SW480 (cell line): Measurements from ENCODE around the gene RBBP8NL.
"Not testable (repeated sequence)": the region's sequence is repeated elsewhere in the genome, so short reads cannot be mapped to it uniquely, and the experiment has no call there.

Experiments used
- DNase-seq: peaks from one replicate; pipeline ENCODE4 v3.0.0-alpha.2; 2016; ENCODE audit warnings: low spot score

RBBP8NL gene

DNA sequence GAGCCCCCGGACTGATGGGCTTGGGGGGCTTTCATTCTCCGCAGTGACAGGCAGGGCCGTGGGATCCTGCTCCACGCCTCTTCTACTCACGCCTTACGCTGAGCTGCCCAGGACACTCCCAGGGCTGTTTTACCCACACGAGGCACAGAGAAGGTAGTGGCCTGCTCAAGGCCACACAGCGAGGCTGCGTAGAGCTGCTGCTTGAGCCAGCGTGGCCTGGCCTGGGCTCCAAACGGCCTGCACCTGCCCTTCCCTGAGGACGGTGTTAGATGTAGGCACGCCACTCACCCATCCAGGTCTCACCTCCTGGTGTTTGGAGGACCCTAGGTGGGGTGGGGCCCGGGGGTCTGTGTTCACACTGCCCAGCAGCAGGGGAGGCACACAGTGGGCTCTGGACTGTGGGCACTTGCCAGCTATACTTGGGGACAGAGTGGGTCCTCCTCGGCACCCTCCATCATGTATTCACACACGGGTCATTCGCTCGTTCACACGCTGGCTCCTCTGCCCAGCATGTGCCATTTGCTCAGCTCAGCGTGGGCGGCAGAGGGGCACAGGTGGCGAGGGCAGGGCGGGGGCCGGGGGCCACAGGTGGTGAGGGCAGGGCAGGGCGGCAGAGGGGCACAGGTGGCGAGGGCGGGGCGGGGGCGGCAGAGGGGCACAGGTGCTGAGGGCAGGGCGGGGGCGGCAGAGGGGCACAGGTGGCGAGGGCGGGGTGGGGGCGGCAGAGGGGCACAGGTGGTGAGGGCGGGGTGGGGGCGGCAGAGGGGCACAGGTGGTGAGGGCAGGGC, 18.4 kb upstream of the RBBP8NL start:
- no peak for DNase-seq

DNA sequence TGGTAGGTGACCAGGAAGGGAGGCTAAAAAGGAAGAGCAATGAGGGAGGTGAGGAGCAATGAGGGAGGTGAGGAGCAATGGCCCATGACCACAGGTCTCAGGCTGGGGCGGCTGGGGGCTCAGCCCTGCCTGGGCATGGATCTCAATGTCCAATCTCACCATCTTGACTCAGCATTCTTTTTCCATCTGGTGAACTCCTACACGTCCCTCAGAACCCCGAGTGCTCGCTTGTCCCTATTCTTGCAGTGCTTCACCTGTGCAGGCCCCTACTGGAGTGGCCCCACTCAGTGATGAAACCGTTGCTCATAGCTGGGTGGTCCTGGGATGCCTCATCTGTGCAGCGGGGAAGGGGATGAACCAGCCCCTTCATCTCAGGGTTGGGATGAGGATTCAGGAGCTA, 16.9 kb upstream of the RBBP8NL start:
- no peak for DNase-seq

DNA sequence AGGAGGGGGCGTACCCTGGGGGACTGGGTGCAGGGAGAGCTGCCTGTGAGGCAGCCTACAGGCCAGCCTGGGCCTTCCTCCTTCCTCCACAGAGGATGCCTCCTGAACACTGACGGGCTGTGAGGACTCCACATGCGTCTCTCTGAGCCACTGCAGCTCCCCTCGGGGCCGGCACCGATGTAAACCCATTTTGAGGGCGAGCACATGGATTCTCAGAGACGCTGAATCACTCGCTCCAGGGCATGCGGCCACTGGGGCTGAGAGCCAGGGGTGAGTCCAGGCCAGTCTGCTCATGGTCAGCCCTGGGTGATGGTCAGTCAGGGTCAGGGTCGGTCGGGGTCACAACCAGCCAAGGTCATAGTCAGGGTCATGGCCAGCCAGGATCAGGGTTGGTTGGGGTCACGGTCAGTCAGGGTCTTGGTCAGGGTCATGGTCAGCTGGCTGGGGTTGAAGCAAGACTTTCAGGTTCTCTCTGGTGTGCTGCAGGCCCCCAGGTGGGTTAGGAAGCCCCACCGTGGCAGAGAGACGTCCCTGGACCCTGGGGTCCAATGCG, 14.7 kb upstream of the RBBP8NL start:
- DNase-seq: no peak

DNA sequence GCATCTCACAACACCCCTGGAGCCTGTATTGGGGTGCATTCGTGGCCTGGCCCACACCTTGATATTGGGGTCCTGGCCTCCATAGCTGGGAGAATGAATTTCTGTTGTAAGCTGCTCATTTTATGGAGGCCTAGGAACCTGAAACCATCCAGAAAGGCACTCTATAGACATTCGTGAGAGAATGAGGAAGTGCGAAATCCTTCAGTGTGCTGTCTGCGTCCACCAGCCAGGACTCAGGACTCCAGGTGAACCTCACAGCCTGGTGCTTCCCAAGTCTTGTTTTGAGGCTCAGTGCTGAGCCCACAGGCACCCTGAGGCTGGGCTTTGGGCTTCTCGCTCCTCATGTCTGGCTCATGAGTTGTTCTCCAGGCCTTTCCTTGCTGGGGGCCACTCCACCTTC, 11.9 kb upstream of the RBBP8NL start:
- no peak for DNase-seq

DNA sequence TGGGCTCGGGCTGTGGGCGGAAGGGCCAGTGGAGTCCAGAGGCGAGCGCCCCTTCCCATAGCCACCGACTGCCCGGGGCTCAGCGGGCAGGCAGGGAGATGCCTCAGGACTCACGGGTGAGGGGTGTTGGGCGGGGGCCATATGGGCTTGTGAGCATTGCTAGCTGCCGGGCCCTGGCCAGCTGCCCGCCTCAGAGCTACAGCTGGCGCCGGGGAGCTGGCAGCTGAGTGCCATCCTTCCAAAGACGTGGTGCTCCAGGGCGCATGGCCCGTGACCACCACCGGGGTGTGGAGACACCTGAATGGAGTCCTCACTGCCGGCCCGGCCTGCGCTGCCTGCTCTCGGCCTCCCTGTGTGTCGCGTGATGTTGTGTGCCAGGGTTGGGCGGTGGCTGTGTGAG, 10.6 kb upstream of the RBBP8NL start:
- DNase-seq: no peak

DNA sequence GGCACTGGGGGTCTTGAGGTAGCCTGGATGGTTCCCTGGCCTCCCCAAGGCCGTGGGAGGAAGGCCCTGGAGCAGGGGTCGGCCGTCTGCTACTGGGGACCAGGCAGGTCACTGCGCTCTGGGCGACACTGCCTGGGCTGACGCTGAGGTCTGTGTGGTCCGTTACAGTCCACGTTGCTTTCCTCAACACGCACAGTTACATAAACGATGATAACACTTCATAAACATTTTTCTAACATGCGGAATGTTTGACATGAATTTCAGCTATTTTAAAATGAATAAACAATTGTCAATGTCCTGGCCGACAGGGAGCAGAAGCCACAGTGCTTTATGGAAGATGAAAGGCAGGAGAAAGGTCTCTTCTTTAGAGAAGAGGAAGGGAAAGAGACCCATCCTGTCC, 10.2 kb upstream of the RBBP8NL start:
- DNase-seq: no peak

DNA sequence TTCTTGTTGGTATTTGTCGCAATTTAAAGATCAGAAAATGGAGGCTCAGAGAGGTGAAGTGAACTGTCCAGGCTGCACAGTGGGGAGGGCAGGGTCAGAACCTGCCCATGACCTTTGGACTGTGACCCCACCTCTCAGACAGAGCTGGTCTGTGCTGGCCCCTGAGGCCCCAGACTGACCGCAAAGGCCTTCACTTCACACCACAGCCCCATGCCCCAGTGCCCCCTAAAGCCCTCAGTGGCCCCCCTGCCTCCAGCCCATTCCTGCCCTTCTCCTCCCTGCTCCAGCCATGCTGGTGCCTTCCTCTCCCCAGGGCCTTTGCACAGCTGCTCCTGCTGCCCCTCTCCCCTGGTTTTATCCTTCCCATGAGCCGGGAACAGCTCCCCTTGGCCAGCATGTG, 9.4 kb upstream of the RBBP8NL start:
- no peak for DNase-seq

DNA sequence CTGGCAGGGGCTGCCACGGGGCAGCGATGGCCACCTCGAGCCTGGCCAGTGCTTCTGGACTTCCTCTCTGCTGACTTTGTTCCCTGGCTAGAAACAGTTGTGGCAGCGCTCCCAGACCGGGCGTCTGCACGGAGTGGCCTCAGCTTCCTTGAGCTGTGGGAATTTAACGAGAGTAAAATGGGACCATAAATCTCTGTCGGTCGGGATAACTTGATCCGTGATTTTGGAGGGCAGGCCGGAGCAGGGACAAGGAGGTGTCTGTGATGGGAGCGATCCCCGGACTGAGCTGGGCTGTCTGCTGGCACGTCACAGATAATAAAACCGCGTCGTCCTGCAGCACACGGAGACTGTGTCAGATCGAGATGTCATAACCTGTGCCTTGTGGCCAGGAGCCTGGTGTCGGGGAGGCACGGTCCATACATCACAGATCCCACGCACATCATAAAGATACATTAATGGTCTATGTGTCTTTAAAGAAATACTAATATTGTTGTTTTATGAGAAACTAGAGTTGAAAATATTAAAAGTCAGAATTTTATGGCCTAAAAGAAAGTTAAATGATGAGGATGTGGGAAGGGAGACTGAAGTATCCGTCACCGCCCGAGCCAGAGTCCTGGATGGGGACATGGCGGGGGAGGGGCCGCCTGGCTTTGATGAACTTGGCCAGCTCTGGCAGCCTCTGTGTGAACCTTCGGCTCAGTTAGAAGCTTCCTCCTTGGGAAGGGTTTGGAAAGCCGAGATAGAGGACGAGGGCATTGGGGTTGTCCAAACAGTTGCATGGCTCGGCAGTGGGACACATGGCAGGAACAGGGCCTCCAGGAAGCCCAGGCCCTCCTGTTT, 6.5 kb upstream of the RBBP8NL start:
- no peak for DNase-seq

DNA sequence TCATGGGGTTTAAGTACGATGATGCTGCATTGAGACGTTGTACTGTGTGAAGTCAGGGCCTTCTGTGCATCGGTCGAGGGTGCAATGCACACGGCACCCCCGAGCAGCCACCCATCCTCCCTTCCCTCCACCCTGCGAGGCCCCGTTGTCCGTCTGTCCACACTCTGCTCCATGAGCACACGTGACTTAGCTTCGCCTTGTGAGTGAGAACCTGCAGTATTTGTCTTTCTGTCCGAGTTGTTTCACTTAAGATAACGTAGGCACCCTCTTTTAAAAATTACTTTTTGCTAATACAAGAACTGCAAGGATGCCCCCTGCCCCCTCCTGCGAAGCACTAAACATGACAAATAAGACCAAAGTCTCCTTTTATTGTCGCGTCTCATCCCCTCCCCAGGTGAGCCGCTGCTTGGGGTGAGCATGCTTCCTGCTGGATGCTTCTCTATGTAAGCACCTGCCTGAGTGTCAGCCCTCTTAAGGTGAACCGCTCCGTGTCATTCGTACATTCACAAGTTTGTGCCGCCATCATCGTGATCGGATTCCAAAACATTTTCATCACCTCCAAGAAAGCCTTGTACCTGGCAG, 3.6 kb upstream of the RBBP8NL start:
- no peak for DNase-seq

DNA sequence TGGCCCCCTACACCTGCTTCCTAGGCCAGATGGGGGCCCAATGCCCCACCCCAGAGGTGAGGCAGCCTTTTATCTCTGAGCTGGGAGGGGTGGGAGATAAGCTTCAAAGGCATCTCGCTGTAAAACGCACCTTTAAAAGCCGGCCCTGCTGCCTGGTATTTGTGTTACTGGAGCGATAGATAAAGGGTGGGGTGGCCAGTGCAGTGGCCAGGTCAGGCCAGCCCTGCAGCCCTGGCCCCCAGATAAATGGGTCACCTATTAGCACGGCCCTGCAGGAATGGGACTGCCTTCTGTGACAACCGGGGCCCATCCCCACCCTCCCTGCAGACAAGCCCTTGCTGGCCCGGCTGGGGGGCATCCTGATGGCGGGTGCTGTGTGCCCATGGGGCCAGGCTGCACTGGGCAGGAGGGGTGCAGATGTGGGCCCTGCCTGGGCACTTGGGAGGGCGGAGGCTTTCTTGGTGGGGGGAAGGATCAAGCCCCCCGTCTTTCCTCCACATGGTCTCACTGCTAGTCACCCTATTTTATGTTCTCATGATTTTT, 3.0 kb upstream of the RBBP8NL start:
- peak; percentile 48 for DNase-seq

DNA sequence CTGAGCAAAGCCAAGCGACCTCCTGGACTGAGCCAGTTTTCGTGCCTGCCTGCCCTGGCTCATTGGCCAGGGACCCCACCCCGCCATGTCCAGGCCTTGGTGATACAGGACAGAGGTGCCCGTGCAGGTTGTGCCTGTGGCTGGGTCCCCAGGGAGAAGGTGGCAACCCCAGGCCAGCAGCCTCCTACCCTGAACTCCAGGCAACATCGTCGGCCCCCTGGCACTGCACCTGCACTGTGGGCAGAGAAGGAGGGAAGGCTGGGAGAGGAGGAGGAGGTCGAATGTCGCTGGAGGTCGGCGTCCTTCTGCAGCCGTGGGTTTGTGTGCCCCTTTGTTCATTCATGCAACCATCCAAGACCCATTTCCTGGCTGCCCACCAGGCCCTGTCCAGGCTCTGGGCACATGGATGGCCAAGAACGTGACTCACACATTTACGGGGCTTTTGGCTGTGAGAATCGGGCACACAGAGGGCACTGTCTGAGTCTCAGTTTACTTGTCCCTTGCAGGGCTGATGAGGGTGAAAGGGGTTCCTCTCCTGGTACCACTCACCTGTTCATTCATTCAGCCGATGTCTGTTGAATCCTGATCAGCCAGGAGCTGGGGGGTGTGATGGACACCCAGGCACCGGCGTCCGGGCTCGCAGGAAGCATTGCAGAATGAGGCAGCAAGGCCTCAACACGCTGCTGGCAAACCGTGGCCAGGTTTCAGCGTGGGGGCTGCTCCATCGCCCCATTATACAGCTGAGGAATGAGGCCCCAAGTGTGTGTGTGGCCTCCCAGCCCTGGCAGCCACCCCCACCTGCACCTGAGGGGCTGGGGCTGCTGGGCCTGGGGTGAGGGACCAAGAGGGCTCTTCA, 2.3 kb upstream of the RBBP8NL start:
- no peak for DNase-seq

DNA sequence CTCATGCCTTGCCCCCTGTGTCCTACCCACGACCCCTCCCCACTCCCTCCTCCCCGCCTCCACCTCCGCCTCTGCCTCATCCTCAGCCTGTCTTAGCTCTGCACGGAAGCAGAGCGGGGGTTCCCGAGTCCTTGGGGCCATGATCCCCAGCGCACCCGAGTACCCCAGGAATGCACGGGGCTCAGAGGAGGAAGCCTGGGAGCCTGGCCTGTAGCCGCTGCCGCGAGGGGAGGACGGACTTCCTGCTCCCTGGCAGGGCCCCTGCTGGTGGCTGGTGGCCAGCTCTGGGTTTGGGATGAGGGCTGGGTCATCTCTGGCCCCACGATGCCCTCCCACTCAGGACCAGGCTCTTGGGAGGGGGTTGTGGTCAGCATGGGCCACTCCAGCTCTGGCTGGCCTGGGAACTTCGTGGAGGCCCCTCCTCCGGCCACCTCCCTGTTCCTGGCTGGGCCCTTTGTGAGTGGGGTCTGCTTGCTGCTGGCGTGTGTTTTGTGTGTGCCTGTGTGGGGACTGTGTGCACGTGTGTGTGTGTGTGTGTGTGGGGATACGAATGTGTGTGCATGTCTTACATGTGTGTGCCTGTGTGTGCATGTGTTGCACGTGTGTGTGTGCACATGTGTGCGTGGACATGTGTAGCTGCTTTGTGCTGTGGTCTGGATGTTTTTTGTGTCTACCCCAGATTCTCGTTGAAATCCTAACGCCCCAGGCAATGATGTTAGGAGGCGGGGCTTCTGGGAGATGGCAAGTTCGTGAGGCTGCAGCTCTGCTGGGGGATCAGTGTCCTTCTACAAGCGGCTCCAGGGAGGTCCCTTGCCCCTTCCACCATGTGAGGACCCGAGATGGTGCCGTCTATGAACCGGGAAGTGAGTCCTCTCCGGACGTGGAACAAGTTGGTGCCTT, 1.3 kb upstream of the RBBP8NL start:
- DNase-seq: no peak

DNA sequence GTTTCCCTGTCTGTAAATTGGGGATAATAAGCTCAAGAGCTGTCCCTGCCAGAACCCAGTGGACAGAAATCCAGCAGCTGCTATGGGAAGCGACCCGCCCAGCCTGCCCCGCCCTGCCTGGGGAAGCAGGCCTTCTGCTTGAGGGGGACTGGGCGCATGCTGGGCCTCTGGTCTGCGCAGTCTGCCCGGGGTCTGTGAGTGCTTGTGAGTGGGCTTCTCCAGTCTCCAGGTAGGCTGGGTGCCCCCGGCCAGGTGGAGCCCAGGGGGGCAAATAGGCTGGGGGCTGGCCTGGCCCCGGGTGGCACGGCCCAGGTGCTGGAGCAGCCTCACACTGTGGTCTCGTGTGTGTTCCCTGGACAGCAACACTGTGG, 648 bp upstream of the RBBP8NL start:
- DNase-seq: no peak

DNA sequence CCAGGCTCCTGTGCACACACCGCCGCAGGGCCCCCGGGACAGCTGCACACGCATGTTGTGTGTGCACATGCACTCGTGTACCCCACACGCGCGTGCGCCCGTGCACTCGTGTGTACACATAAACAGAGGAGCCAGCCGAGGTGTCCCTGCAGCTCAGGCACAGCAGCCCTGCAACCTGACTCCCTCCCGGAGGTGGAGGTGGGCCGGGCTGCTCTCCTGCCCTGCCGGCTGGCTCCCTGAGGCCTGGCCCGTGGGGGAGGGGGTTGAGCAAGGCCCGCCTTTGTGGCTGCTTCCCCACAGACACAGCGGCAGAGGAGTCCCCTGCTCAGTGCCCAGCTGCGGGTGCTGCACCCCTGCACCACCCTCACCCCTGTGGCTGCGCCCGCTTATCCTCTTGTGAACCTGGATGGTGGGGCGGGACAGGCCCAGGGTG, 624 bp downstream of the RBBP8NL start:
- DNase-seq: peak; percentile 75

DNA sequence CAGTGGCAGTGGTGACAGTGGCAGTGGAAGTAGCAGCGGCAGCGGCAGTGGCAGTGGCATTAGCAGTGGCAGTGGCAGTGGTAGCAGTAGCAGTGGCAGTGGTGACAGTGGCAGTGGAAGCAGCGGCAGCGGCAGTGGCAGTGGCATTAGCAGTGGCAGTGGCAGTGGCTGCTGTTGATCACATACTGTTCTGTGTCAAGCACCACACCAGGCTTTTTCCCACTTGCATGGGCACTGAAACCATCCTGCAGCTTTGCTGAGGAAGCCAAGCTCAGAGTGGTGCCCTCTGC, 1.3 kb downstream of the RBBP8NL start:
- DNase-seq: not testable (repeated sequence)

DNA sequence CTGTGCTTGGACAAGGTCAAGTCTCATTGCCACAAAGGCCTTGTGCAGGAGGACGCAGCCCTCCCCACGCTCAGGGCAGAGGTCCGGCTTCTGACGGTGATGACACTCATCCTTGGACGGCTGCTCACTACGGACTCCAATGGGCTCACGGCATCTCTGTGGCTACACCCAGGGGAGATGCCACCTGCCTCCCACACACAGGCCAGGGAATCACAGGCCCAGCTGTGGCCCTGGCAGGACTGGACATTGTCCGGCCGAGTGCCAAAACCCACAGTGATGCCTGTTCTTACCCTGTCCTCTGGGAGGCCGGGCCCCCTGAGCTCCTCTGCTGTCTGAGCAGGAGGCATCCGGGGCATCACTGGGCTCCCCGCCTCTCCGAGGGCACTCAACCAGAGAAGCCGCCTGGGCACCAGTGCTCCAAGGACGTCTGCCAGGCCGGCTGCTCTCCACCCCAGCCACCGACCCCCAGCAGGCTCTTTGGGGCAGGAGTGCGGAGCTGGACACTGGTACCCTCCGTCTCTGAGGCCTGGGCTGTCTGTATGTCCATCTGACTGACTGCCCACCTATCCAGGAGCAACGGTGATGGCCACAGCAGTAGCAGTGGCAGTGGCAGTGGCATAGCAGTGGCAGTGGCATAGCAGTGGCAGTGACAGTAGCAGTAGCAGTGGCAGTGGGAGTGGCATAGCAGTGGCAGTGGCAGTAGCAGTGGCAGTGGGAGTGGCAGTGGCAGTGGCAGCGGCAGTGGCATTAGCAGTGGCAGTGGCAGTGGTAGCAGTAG, 1.9 kb downstream of the RBBP8NL start:
- no peak for DNase-seq

DNA sequence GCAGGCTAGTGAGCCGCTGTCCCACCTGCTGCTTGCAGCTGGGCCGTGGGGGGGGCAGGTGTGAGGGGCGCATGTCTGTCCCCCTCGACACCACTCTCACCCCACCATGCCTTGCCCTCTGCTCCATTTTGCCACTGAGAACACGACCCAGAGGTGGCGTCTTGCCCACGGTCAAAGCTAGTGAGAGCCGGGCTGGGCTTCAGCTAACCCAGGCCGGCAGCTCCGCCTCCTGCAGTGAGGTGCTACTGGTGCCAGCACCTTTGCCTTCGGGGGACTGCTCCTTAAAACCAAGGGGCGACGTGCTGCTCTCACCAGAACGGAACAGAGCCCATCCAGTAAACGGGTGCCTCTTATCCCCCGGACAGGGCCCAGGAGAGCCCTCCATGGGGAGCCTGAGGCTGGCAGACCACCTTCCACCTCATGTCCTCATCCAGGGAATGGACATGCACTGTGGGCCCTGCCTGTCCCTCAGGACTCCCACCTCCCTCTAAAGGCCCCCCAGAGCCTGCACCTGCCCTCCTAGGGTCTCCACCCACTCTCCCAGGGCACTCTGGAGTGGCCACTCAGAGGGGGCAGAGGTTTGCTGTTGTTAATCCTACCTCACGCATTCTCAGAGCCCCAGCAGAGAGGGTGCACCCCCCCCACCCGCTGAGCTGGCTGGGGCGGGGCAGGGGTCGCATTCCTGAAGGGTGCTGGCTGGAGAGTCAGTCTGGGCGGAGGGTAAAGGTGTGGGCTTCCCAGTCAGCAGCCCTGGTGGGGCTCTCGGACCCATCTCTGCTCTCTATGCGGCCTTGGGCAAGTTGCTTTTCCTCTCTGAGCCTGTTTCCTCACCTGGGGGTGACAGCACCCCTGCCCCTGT, 2.9 kb downstream of the RBBP8NL start:
- DNase-seq: no peak

DNA sequence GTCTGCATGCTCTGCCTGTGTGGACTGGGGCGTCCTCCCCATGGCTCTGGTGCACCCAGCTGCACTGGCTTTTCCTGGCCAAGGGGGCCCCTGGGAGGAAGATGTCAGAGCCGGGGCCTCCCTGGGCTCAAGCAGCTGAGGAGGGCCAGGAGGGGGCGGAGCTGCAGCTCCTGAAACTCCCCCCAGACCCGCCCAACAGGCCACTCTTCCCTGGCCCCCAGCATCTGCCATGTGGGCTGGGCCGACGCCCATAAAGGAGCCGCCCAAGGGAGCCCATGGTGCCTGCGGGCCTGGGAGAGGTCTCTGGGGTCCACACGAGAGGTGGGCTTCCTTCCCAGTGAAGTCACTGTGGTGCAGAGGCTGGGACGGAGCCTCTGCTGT, 4.0 kb downstream of the RBBP8NL start:
- no peak for DNase-seq
